MV-4-11 (cell line): ENCODE measurements around the gene IRF2BP2.

Experiments used
- DNase-seq: peaks from one replicate; lab custom pipeline; 2025; lab: John Stamatoyannopoulos, UW

IRF2BP2 gene

DNA sequence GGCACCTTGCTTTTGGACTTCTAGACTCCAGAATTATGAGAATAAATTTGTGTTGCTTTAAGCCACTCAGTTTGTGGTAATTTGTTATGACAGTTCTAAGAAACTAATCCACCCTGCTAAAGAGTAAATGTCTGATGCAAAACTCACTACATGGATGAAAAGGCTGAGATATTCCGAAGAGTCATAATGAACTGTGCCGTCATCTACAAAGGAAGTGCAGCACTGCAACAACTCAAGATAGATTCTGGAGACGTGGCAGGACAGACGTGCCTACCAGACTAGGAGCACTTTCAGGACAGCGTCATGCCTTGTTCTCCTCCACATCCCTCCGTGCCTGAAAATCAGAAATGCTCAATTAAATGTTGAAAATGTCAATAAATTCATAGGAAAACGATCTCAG lies 24.4 kb upstream of the IRF2BP2 start:
- no peak for DNase-seq

DNA sequence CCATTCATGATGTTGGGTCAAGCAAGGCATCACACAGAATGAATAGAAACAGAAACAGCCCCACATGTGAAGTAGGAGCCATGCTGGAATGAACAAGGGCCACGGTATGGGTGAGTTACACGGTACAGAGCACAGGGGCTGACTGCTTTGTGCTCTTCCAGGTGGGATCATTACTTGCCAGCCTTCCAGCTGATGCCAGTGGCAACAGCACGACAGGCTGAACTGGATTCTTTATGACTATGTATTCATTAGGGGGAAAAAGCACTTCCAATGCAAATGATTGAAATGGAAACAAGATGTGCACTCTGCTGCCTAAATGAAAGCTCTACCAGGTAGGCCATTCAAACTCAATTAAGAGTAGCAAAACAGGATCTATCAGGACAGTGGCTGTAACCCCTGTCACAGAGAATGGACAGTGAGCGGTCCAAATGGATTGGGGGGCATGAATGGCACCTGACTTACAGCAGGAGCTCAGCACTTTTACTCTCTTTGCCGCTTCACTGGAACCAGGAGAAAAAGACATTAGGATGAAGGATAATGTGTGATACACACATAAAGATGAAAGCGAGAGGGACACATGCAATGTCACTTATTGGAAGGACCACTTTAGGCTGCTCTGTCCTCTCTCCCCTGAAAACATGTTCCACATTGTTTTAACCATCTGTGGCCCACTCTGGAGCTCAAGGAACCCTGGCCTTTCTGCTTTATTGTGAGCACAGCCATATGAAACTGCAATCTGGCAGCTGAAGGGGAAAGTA lies 23.4 kb upstream of the IRF2BP2 start:
- DNase-seq: no peak

DNA sequence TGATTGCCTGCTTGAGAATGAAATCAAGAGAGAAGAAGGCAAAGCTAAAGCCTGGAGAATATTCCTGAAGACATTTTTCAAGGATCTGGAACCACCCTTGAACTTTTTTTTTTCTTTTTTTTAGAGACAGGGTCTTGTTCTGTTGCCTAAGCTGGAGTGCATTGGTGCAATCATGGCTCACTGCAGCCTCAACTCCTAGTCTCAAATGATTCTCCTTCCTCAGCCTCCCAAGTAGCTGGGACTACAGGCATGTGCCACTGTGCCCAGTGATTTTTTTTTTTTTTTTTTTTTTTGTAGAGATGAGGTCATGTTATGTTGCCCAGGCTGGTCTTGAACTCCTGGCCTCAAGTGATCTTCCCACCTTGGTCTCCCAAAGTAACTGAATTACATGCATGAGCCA lies 22.2 kb upstream of the IRF2BP2 start:
- no peak for DNase-seq

DNA sequence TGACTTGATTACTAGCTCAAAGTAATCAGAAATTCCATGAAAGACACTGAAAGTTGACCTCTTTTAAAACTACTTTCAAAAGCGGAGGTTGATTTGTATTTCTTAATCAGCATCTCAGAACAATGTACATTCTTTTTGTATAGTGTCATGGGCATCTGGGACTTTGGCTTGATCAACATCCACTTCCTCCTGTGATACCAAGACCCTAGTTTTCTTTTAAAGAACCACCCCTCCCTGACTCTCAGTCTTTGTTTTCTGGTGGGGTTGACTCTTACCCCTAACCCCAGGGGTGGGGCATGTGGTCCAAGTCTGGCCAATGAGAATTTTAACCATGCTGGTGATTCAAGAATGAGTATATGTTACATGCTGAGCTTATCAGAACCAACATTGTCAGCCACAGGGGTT lies 21.7 kb upstream of the IRF2BP2 start:
- no peak for DNase-seq

DNA sequence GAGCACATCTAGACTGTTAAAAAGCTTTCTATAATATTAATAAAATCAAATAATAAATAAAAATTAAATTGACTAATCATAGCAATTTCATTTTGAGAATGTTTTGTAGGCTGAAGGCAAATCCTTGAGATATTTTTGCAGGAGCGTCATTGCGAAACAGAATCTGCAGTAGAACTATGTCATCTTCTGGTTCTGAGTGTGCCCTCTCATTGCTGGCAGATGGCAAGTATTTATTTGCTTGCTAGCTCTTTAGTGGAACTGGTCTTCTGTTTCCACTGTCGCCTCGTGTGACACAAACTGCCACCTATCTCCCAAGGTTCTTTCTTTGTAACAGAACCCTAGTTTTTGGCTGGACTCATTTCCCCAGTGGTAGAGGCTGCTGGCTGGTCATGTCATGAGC lies 19.0 kb upstream of the IRF2BP2 start:
- peak; percentile 21 for DNase-seq

DNA sequence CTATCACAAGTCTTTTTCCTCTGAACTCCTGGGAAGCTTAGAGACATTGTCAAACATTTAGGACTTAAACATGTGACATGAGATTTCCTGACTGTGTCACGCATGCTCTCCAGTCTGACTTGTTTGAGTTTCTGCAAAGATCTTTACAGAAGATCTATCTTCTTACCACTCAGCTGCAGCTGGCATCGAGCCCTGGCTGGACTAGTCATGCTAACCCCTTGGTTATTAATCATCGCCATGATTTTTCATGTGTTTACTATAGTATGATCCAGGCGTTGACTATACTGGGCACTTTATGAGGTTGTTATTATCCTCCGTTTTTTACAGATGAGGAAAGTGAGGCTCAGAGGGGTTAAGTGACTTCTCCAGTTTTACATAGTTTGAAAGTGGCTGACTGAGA lies 18.1 kb upstream of the IRF2BP2 start:
- no peak for DNase-seq

DNA sequence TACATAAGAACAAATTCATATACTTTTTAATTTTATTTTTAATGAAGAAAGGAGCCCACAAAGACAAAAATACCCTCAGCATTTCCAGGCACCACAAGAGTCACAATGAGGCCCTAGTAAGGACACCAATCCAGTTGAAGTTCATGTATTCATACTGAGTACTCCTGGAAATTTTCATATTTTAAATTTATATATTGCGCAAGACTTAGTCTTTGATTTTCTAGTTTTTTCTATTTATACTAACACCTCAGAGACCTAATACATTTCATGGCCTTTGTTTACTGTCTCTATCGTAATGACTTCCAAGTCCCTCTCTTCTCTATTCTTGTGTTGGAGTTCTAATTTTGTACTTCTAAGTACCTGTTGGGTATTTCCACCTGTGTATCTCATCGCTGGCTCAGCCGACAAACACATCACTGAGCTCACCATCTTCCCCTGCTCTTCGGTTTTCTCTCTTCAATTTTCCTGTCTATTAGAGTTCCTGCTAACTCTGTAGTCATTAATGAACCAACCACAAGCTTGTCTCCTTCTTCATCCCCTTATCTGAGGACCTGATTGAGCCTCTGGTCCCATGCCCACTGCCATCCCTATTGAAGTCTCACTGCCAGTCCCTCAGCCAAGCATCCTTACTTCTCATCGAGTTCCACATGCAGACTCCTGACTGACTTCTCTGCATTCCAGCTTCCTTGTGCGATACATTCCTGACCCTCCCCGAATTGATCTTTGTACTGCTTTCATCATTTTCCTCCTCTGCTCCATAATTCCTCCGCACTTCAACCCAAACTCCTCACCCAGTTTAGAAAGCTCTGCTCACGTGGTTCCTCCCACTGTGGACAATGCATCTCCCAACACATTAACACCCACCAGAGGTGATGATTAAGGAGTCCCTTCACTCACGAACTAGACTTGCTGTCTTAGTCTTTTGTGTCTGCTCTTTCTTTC lies 17.3 kb upstream of the IRF2BP2 start:
- DNase-seq: no peak

DNA sequence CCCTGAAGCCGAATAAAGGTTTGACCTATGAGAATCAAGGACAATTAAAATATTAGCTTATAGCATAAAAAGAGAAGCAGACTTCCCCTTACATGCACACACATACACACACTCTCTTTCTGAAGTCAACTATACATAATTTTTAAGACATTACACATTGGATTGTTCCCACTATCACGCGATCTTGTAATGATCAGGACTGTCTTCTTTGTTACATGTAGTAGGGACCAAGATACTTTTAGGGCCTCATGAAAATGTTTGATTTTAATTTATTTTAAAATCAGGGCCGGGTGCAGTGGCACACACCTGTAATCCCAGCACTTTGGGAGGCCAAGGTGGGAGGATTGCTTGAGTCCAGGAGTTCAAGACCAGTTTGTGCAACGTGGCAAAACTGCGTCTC lies 16.4 kb upstream of the IRF2BP2 start:
- DNase-seq: no peak

DNA sequence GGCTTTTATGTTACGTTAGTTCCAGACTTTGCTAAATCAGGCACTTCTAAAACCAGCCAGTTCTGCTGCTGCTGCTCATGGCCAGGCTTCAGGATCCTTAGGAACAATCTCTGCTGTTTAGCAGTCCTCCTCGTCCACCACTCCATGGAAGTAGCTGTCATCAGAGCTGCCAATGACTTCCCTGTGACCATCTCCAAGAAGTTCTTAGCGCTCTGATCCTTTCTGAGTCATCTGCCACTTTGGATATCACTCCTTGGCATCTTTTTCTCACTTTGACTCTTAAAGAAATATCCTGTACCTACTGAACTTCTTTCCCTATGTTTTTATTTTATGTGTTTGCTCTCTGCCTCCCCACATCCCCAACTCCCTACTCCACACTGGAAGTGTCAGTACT lies 14.7 kb upstream of the IRF2BP2 start:
- no peak for DNase-seq

DNA sequence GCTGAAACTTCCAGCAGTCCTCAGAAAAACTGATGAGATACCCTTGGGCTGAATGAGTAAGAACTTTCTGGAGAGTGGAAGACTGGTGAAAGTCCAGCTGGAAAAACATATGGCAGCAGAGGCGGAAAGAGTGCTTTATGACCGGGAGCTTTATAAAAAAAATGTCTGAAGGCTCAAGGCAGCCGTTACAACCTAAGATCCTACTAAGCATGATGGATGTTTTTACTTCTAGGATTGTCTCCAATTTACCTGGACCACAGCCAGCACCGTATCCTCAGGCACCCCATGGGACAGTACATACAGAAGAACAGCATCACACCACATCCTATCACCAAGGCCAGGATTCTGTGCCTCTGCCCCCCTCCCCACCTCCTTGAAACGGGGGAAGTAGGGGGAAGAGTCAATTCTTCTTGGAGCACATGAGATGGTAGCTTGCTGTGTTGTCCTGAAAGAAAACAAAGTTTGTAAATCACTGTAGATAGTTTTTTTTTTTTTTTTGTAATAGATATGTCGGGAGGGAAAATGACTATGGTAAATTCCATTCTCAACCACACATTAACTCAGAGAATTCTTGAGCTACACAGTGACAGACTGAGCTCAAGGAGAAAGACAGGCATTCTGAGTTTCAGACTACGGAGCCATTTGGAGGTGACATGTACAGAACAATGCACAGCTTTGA lies 11.8 kb upstream of the IRF2BP2 start:
- DNase-seq: no peak

DNA sequence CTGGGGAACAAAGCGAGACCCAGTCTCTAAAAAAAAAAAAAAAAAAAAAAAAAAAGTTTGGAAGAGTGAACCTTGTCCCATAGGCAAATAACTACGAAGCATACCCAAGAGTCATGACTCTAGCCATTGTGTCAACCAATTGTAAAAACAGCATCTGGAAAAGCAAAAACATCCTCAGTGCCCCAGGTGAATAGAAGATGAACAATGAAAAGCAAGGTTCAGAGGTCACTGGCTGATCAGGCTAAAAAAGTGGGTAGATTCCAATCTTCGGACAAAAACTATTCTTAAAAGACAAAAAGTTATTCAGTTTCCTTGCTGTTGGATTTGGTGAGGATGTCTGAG lies 11.1 kb upstream of the IRF2BP2 start:
- no peak for DNase-seq

DNA sequence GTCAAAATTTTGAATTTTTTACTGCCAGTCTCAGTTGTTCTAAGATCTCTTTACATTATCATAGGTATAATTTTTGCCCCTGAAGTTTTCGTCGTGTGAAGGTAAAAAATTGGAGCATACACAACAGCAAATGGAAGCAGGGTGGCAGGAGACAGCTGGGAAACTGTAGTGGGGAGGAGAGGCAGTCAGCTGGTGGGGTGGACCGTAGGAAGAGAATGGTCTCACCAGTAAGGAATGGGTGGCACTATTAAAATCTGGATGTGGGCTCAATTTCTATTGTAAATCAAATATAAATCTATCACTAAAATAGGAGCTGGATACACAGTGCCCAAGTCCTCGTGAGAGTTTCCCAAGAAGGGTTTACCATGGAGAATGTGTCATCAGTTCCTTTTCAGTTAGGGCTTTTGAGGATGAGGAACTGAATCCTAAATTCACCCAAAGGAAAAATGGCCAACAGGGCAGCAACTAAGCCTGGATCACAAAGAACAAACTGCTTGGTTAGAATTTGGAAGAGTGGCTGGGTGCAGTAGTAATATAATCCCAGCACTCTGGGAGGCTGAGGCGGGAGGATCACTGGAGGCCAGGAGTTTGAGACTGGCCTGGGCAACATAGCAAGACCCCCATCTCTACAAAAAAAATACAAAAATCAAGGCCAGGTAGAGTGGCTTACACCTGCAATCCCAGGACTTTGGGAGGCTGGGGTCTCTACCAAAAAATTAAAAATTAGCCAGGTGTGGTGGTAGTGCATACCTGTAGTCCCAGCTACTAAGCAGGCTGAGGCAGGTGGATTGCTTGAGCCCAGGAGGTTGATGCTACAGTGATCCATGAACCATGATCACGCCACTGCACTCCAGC lies 10.5 kb upstream of the IRF2BP2 start:
- DNase-seq: peak; percentile 82

DNA sequence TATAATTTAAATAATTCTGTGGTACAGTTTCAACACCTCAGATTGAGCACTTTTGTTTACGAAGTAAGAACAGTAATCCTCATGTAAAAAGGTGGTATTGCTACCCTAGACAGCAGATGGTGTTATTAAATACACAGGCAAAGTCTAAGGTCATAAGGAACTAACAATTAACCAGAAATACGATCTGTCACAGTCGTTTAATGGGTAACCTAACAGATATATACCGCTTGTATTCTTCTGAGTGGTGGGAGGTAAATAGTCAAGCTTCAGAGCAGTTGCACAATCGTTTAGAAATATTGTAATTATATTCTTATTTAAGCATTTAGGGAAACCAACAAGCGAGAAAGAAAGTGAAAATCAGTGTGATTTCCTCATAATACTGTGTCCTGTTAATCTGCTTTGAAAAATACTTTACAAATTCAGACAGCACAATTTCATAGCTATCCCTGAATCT lies 9.8 kb upstream of the IRF2BP2 start:
- peak; percentile 72 for DNase-seq

DNA sequence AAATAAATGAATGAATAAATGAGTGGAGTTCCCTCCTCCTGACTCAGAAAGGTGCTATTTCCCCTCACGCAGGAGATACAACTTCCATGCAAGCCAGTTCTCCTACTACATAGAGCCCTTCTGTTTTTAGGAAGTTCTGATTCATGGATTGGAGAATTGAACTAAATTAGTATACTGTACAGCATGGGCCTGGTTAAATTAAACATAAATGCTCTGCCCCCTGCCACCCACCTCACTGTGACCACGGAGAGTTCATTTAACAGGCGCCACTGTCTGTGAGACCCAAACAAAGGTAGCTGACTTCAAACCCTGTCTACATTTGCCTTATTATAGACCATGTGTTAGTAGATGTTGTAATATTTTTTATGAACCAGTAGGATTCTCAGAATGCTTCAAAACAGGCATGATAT lies 9.1 kb upstream of the IRF2BP2 start:
- DNase-seq: no peak

DNA sequence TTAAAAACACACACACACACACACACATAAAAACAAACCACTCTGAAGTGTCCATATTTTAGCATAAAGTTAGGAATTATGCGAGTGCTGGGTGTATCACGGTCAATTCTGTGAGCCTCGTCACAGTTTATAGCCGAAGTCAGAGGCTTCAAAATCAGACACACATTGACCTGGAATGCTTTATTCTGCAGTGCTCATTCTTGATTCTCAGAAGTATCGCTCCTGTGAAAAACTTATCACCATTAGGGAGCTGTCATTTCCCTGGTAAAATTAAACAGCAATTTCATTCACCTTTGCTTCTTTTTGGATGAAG lies 8.7 kb upstream of the IRF2BP2 start:
- DNase-seq: no peak

DNA sequence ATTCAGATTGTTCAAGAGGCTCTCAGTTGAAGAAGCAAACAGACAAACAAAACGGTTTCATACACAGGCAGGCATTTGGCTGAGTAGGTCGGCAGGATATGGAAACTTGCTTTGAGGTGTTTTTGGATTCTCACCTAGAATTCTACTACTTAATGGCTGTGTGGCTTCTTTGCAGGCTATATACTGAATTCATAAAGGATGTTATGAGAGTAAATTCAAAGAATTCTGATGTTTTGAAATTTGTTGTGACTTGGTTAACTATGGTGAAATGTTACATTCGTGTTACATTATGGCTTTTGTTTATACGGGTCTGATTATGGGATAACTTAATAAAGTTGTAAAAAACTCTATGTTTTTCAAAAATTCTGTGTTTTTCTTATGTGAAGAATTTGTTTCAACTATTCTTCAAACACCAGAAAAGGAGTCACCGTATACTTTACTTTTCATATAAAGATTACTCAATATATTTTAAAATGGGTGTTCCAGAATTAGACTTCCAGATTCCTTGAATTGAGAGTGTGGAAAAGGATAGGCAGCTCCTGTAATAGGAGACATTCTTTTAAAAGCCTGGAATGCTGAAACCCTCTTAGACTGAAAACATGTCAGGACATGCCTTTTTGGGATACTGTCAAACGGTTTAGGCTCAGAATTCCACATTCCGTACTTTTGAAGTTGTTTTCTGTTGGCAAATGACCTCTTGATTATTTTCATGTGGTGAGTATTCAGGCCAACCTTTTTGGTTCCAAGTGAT lies 8.2 kb upstream of the IRF2BP2 start:
- DNase-seq: no peak

DNA sequence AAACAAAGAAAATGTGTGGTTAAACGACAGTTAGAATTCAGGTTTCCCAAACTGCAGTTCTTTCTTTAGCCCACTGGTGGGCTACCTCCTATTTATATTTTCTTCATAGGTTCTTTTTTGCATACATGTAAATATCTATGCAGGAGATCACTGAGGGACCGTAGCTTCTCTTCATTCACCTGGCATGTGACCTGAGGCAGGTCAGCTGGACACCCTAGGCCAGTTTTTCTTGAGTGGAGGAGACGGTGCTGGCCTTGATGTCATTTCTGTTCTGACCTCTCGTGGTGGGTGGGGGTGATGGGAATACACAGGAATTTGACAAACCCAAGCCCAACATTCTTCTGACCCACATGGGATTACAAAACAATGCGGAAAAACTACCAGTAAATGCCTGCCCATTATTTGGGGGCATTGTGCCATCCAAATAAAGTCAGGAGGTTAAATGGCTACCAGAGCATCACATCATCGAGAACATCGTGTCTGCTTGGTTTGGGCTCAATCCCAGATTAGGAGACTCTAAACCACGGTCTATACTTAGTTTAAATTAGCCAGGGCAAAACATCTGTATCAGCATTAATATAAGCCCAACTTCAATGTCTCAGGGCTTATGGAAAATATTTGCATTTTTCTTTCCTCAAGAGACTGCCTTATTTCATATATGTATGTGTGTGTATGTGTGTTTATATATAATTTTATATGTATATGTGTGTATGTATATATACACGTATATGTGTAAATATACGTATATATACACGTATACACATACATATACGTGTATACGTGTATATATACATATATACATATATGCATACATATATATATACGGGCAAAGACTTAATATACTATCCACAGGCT lies 7.4 kb upstream of the IRF2BP2 start:
- no peak for DNase-seq

DNA sequence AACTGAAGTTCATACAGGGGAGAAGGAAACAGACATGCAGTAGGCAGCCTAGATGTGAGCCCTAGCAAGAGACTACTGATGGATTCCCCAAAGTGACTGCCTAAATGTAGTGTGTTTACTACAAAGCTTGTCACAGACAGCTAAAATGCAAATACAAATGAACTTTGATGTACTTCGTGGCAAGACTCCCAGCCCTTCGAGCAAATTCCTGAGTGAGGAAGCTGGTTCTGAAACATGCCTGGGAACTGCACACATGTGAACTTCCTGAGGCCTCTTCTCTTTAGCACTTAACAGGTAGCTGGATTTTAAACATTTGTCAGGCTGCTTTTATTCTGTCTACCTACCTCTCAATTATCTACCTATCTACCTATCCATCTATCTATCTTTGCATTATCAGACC lies 6.7 kb upstream of the IRF2BP2 start:
- DNase-seq: no peak

DNA sequence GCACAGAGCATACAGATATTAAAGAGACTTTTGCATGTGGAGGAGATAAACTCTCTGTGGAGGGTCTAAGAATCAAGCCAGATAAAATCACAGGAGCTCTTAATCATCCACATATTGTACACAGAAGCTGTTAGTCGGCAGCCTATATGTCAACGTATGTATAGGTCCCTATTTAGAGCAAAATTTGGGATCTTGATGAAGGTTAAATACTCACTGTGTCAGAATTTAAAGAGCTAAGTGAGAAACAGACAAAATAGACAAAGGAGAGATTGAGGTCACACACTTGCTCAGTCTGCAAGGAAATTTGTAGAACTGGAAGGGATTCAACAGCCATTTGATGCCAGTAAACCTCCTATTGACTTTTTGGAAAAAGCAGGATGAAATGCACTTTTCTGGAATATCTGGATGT lies 4.1 kb upstream of the IRF2BP2 start:
- DNase-seq: no peak

DNA sequence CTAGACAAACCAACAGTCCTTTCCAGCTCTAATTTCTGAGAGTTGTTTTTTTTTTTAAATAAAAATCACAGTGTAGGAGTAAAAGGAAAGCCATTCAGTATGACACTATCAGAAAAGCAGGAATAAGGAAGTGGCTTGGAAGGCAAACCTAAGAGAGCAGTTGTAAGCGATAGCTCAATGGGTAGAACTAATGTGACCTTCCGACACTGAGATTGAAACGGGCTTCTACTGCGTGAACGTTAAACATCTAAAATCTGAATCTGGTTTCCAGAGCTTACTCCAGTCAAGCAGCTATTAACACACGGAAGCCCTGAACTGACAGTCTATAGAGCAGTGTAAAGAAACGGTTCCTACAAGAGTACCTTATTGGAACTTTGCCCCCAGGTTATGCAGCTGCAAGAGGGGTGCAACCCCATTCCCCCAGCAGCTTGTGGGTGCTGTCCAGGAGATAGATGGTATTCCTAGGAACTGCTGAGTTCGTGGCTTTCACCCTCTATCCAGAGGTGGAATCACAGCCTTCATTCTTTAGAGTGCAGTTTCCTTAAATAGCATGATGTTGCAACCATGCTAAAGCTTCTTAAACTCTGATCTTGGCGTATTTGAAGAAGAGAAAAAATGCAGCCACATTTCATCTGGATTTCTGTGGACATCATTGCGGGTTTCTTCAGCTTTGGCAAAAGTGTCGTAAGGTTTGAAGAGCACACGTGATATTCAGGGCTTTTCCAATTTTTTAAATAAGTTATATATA lies 3.3 kb upstream of the IRF2BP2 start:
- peak; percentile 95 for DNase-seq
